Measurements from ENCODE around the gene MYB. TPM values are rescaled to one million over a fixed set of nuclear protein-coding genes. Genes with fewer than 3 reads are reported as not detected.
A peak's percentile ranks its signal among the peaks of the same experiment; 100 is the strongest.

MYB gene
- total and polyA plus RNA-seq, 2 experiments from 2014 or later, result 4.2 to 7.9 TPM

- DNase-seq (ENCODE audit: low spot score), result peak; percentile 23
- Histone ChIP-seq H3K9me2 (ENCODE audit: insufficient read depth) (peaks cover 12% of the 10 kb centered on the region; the same call in 1 of the 2 replicates), H3F3A (replicated peaks; ENCODE audit: low read depth) (no peaks in the 10 kb centered on the region), H2AFZ (no peak overlapping the region), H3K4me3 (no peak overlapping the region), H3K79me2 (replicated peaks; ENCODE audit: insufficient read depth) (no peaks in the 10 kb centered on the region), H3K4me2 (no peak overlapping the region), H3K4me1 (ENCODE audit: insufficient read depth) (no peaks in the 10 kb centered on the region; the same call in none of the 2 replicates), H3K27me3 (ENCODE audit: insufficient read depth) (no peaks in the 10 kb centered on the region), H3K27ac (ENCODE audit: low read depth) (no peak overlapping the region), H4K20me1 (replicated peaks; ENCODE audit: insufficient read depth) (no peaks in the 10 kb centered on the region), H3K36me3 (ENCODE audit: insufficient read depth) (no peaks in the 10 kb centered on the region; the same call in 1 of the 2 replicates)
- Mint-ChIP-seq H3K36me3 (ENCODE audit: low read depth) (no peaks in the 10 kb centered on the region; the same call in 2 of the 3 replicates), H3K27me3 (ENCODE audit: insufficient read depth, low read depth, poor library complexity) (peaks cover 1% of the 10 kb centered on the region), H3K27ac (no peak overlapping the region), H3K4me1 (peaks cover 7% of the 10 kb centered on the region), H3K9me3 (no peaks in the 10 kb centered on the region), H3K4me3 (no peak overlapping the region)
- TF ChIP-seq EZH2phosphoT487 (IDR thresholded peaks at IDR 0.05; ENCODE audit: unreplicated experiment), result no peak
- TF ChIP-seq POLR2AphosphoS5 (IDR thresholded peaks at IDR 0.05; ENCODE audit: low read depth), result no peak
- no peak for TF ChIP-seq ZNF331 (CRISPR knock-in tag; IDR thresholded peaks at IDR 0.05; ENCODE audit: low read depth)
- no peak for TF ChIP-seq CTCF (conservative IDR thresholded peaks at IDR 0.05; ENCODE audit: low read depth in 2 of 2)
- no peak for TF ChIP-seq ZNF114 (CRISPR knock-in tag; IDR thresholded peaks at IDR 0.05)
- TF ChIP-seq ZNF462 (CRISPR knock-in tag; IDR thresholded peaks at IDR 0.05), result no peak
- no peak for TF ChIP-seq STAT1 (IDR thresholded peaks at IDR 0.05; ENCODE audit: unreplicated experiment)
- TF ChIP-seq REST (IDR thresholded peaks at IDR 0.05; ENCODE audit: unreplicated experiment), result no peak
- no peak for TF ChIP-seq ETS1 (IDR thresholded peaks at IDR 0.05)
- no peak for TF ChIP-seq EZH2 (IDR thresholded peaks at IDR 0.05; ENCODE audit: low read depth, unreplicated experiment)
- no peak for TF ChIP-seq NANOG (IDR thresholded peaks at IDR 0.05; ENCODE audit: borderline replicate concordance)
- no peak for TF ChIP-seq CREB1 (CRISPR knock-in tag; IDR thresholded peaks at IDR 0.05; ENCODE audit: low read depth)
- TF ChIP-seq JUNB (IDR thresholded peaks at IDR 0.05; ENCODE audit: unreplicated experiment), result no peak
- peak; percentile 38; the same call in 2 of the 3 replicates for ATAC-seq
These were observed 81.0 kb downstream of the MYB start for GRCh38 chr6:135261872-135262725.

All from GM23338 (cell line).